ENCODE results near the gene VARS2.

VARS2 gene

DNA sequence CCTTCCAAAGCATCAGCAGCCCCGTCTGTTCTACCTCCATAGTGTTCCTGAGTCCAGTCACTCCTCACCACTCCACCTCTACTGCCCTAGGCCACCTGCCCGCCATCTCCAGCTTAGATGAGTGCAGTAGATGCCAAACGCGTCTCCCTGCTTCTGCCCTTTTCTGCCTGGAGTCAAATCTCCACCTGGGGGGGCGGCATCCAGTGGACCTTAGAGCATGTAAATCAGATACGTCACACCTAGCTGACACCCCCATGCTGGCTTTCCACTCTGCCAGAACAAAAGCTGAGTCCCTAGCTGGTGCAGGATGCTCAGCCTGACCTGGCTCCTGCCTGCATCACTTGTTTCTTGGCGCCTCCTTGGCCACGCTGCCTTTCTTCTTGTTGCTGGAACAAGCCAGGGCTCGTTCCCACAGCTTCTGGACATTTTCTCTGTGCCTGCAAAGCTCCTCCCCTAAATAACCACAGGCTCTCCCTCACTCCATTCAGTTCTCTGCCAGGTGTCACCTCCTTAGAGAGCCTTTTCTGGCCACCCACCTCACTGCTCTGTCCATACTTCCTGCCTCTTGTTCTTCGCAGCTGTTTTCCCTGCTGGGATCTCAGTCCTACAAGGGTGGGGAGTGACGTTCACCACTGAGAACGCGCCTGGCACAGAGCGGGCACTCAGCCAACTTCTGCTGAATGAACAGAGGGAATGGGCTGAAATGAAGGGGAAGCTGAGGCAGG is 24.0 kb upstream of the VARS2 start:
- H3K9me3 ChIP-seq (ENCODE audit: control extremely low read depth in 1 of 5, control insufficient read depth in 4 of 5, insufficient read depth in 2 of 5, low read depth in 1 of 5, low read length in 4 of 5) = no peaks in the 10 kb centered on the region
- DNase-seq = no peak
- ChIA-PET POLR2A (interaction anchor here (0.6 kb wide), 2 partner anchors 15 to 370 kb away, joined by 5 read pairs; no protein-coding TSS in a partner anchor), CTCF (interaction anchor here (0.5 to 3.0 kb wide), 8 partner anchors 7 to 197 kb away, joined by 3 to 8 read pairs (median 5); no protein-coding TSS in a partner anchor)
- no peak overlapping the region for H3K27ac ChIP-seq (ENCODE audit: insufficient read depth in 1 of 2, low read depth in 1 of 2, low read length in 2 of 2, poor library complexity in 1 of 2, severe bottlenecking in 2 of 2)
- H3K4me3 ChIP-seq (ENCODE audit: control insufficient read depth in 1 of 7, extremely low read depth in 1 of 7, insufficient read depth in 4 of 7, low read depth in 2 of 7, low read length in 6 of 7) = no peak overlapping the region
- H3K36me3 ChIP-seq (ENCODE audit: control insufficient read depth in 4 of 4, insufficient read depth in 4 of 4, low read length in 3 of 4) = no peaks in the 10 kb centered on the region
- H3K4me1 ChIP-seq (ENCODE audit: control extremely low read depth in 1 of 4, control insufficient read depth in 4 of 4, insufficient read depth in 4 of 4, low read length in 3 of 4) = peaks cover 0 to 5% (median 1%) of the 10 kb centered on the region in 4 experiments
- H3K27me3 ChIP-seq (replicated peaks in 2 of 5; ENCODE audit: control insufficient read depth in 4 of 5, insufficient read depth in 5 of 5, low read length in 4 of 5) = peaks cover 0 to 16% (median 11%) of the 10 kb centered on the region in 5 experiments
- 96% methylated on average over 14 of the region's 14 CpGs for WGBS (ENCODE audit: insufficient coverage)

DNA sequence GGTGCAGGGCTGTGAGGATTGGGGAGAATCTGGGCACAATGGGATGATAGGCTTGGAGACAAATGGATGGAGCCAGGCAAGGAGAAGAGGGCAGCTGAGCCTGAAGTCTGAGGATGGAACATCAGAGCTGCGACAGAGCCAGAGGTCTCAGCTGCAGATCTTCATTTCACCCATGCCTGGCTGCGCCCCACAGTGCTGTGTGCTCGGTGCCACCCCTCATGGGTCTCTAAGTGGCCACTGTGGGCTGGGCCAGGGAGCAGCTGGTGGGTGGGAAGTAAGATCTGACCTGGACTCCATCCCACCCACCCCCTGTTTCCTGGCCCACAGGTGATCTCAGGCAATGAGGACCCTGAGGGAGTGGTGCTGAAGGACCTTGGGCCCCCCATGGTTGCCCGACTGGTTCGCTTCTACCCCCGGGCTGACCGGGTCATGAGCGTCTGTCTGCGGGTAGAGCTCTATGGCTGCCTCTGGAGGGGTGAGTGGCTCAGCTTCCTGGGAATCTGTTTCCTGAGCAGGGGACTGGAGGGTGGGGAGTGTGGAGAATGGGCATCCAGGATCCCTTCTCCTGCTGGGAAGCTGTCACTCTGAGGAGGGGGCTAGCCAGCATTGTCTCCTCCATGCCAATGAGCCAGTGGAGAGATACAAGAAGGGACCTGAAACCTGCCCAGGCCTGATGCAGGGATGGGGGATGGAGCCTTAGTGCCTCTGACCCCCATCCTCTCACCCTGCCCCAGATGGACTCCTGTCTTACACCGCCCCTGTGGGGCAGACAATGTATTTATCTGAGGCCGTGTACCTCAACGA is 23.2 kb upstream of the VARS2 start:
- POLR2A ChIA-PET = interaction anchor here (0.6 to 0.7 kb wide), 3 partner anchors 8 to 371 kb away, joined by 4 to 5 read pairs (median 5); no protein-coding TSS in a partner anchor
- H3K36me3 ChIP-seq (ENCODE audit: control insufficient read depth in 4 of 4, insufficient read depth in 4 of 4, low read length in 3 of 4) = no peaks in the 10 kb centered on the region
- CTCF ChIA-PET = interaction anchor here (1.0 to 1.8 kb wide), 6 partner anchors 12 to 196 kb away, joined by 3 to 7 read pairs (median 5); no protein-coding TSS in a partner anchor

DNA sequence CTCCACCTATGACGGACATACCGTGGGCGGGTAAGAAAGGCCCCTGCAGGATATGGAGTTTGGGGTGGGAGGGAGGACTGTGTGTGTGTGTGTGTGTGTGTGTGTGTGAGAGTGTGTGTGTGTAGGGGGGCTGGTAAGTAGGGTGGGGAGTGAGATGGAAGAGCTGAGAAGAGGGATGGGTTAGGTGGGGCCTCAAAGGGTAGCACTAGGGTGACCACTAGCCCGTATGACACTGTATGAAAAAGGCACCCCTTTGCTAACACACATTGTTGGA is 22.7 kb upstream of the VARS2 start:
- H3K27ac ChIP-seq (ENCODE audit: insufficient read depth in 1 of 2, low read depth in 1 of 2, low read length in 2 of 2, poor library complexity in 1 of 2, severe bottlenecking in 2 of 2) = no peak overlapping the region
- H3K4me1 ChIP-seq (ENCODE audit: control extremely low read depth in 1 of 4, control insufficient read depth in 4 of 4, insufficient read depth in 4 of 4, low read length in 3 of 4) = no peaks in the 10 kb centered on the region
- H3K9me3 ChIP-seq (ENCODE audit: control extremely low read depth in 1 of 5, control insufficient read depth in 4 of 5, insufficient read depth in 2 of 5, low read depth in 1 of 5, low read length in 4 of 5) = no peaks in the 10 kb centered on the region
- no peak for DNase-seq
- WGBS (ENCODE audit: insufficient coverage) = 100% methylated on average over 1 of the region's 4 CpGs
- H3K4me3 ChIP-seq (ENCODE audit: control insufficient read depth in 1 of 7, extremely low read depth in 1 of 7, insufficient read depth in 4 of 7, low read depth in 2 of 7, low read length in 6 of 7) = no peak overlapping the region
- H3K27me3 ChIP-seq (replicated peaks in 2 of 5; ENCODE audit: control insufficient read depth in 4 of 5, insufficient read depth in 5 of 5, low read length in 4 of 5) = peaks cover 0 to 5% (median 0%) of the 10 kb centered on the region in 5 experiments
- POLR2A ChIA-PET = interaction anchor here (0.7 kb wide), 1 partner anchor 9 kb away, joined by 4 read pairs; no protein-coding TSS in a partner anchor
- no peaks in the 10 kb centered on the region for H3K36me3 ChIP-seq (ENCODE audit: control insufficient read depth in 4 of 4, insufficient read depth in 4 of 4, low read length in 3 of 4)
- CTCF ChIA-PET = interaction anchor here (0.7 to 1.7 kb wide), 4 partner anchors 12 to 196 kb away, joined by 3 to 7 read pairs (median 4); no protein-coding TSS in a partner anchor

More for the DNA sequence above, 23.2 kb upstream of the VARS2 start:
- no peaks in the 10 kb centered on the region for H3K9me3 ChIP-seq (ENCODE audit: control extremely low read depth in 1 of 5, control insufficient read depth in 4 of 5, insufficient read depth in 2 of 5, low read depth in 1 of 5, low read length in 4 of 5)
- DNase-seq = no peak
- H3K4me3 ChIP-seq (ENCODE audit: control insufficient read depth in 1 of 7, extremely low read depth in 1 of 7, insufficient read depth in 4 of 7, low read depth in 2 of 7, low read length in 6 of 7) = no peak overlapping the region
- H3K27me3 ChIP-seq (replicated peaks in 2 of 5; ENCODE audit: control insufficient read depth in 4 of 5, insufficient read depth in 5 of 5, low read length in 4 of 5) = peaks cover 0 to 8% (median 3%) of the 10 kb centered on the region in 5 experiments
- no peak overlapping the region for H3K27ac ChIP-seq (ENCODE audit: insufficient read depth in 1 of 2, low read depth in 1 of 2, low read length in 2 of 2, poor library complexity in 1 of 2, severe bottlenecking in 2 of 2)
- WGBS (ENCODE audit: insufficient coverage) = 89% methylated on average over 8 of the region's 12 CpGs
- H3K4me1 ChIP-seq (ENCODE audit: control extremely low read depth in 1 of 4, control insufficient read depth in 4 of 4, insufficient read depth in 4 of 4, low read length in 3 of 4) = no peaks in the 10 kb centered on the region

DNA sequence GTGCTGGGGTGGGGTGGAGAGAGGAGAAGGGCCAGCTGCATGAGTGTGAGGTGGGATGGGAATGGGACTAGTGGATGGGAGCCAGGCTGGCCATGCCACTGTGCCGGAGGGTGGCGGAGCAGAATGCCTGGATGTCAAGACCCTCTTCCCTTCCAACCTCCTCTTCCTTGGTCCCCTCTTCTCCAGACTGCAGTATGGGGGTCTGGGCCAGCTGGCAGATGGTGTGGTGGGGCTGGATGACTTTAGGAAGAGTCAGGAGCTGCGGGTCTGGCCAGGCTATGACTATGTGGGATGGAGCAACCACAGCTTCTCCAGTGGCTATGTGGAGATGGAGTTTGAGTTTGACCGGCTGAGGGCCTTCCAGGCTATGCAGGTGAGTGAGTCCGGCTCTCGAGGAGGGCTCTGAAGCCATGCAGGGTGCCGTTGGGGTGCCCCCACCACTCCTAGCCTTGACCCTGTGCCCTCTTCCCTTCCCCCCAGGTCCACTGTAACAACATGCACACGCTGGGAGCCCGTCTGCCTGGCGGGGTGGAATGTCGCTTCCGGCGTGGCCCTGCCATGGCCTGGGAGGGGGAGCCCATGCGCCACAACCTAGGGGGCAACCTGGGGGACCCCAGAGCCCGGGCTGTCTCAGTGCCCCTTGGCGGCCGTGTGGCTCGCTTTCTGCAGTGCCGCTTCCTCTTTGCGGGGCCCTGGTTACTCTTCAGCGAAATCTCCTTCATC is 22.1 kb upstream of the VARS2 start:
- H3K4me3 ChIP-seq (ENCODE audit: control insufficient read depth in 1 of 7, extremely low read depth in 1 of 7, insufficient read depth in 4 of 7, low read depth in 2 of 7, low read length in 6 of 7) = no peak overlapping the region
- peaks cover 0 to 5% (median 0%) of the 10 kb centered on the region in 5 experiments for H3K27me3 ChIP-seq (replicated peaks in 2 of 5; ENCODE audit: control insufficient read depth in 4 of 5, insufficient read depth in 5 of 5, low read length in 4 of 5)
- no peaks in the 10 kb centered on the region for H3K4me1 ChIP-seq (ENCODE audit: control extremely low read depth in 1 of 4, control insufficient read depth in 4 of 4, insufficient read depth in 4 of 4, low read length in 3 of 4)
- ChIA-PET CTCF (interaction anchor here (0.7 to 1.0 kb wide), 2 partner anchors 13 to 70 kb away, joined by 3 read pairs; no protein-coding TSS in a partner anchor), POLR2A (no interaction called here)
- H3K36me3 ChIP-seq (ENCODE audit: control insufficient read depth in 4 of 4, insufficient read depth in 4 of 4, low read length in 3 of 4) = no peaks in the 10 kb centered on the region
- H3K9me3 ChIP-seq (ENCODE audit: control extremely low read depth in 1 of 5, control insufficient read depth in 4 of 5, insufficient read depth in 2 of 5, low read depth in 1 of 5, low read length in 4 of 5) = no peaks in the 10 kb centered on the region
- H3K27ac ChIP-seq (ENCODE audit: insufficient read depth in 1 of 2, low read depth in 1 of 2, low read length in 2 of 2, poor library complexity in 1 of 2, severe bottlenecking in 2 of 2) = no peak overlapping the region
- 83% methylated on average over 17 of the region's 21 CpGs for WGBS (ENCODE audit: insufficient coverage)
- DNase-seq = no peak

DNA sequence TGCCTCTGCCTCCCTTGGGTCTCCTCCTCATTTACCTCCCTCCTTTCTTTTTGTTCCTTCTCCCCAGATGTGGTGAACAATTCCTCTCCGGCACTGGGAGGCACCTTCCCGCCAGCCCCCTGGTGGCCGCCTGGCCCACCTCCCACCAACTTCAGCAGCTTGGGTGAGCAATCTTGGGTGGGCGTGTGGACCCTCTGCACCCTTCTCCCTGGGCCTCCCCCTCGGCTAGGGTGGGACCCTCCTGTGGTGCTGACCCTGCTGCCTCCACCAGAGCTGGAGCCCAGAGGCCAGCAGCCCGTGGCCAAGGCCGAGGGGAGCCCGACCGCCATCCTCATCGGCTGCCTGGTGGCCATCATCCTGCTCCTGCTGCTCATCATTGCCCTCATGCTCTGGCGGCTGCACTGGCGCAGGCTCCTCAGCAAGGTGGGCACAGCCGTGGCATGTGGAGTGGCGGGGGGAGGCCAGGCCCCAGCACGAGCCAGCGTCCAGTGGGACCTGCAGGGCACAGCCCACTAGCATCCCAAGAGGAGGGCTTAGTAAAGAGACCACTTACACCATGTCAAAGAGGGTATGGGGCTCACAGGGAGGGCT is 20.9 kb upstream of the VARS2 start:
- H3K27me3 ChIP-seq (replicated peaks in 2 of 5; ENCODE audit: control insufficient read depth in 4 of 5, insufficient read depth in 5 of 5, low read length in 4 of 5) = peaks cover 0 to 5% (median 0%) of the 10 kb centered on the region in 5 experiments
- no peak for DNase-seq
- H3K36me3 ChIP-seq (ENCODE audit: control insufficient read depth in 4 of 4, insufficient read depth in 4 of 4, low read length in 3 of 4) = no peaks in the 10 kb centered on the region
- H3K4me1 ChIP-seq (ENCODE audit: control extremely low read depth in 1 of 4, control insufficient read depth in 4 of 4, insufficient read depth in 4 of 4, low read length in 3 of 4) = no peaks in the 10 kb centered on the region
- 96% methylated on average over 13 of the region's 16 CpGs for WGBS (ENCODE audit: insufficient coverage)
- no peak overlapping the region for H3K4me3 ChIP-seq (ENCODE audit: control insufficient read depth in 1 of 7, extremely low read depth in 1 of 7, insufficient read depth in 4 of 7, low read depth in 2 of 7, low read length in 6 of 7)
- POLR2A ChIA-PET = no interaction called here
- CTCF ChIA-PET = no interaction called here
- H3K9me3 ChIP-seq (ENCODE audit: control extremely low read depth in 1 of 5, control insufficient read depth in 4 of 5, insufficient read depth in 2 of 5, low read depth in 1 of 5, low read length in 4 of 5) = no peaks in the 10 kb centered on the region
- H3K27ac ChIP-seq (ENCODE audit: insufficient read depth in 1 of 2, low read depth in 1 of 2, low read length in 2 of 2, poor library complexity in 1 of 2, severe bottlenecking in 2 of 2) = no peak overlapping the region

DNA sequence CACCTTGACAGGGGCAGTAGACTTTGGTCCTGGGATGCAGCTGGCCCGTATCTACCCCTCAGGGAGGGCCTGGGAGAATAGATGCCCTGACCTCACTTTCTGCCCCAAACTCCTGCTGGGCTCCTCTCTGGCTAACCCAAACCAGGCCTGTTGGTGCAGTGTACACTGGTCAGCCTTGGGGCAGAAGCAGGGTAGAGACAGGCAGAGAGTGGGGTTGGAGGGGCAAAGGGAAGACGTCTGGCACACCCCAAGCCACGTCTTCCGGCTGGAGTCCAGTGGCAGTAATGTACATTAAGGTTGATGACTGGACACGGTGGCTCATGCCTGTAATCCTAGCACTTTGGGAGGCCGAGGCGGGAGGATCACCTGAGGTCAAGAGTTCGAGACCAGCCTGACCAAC is 20.4 kb upstream of the VARS2 start:
- H3K4me3 ChIP-seq (ENCODE audit: control insufficient read depth in 1 of 7, extremely low read depth in 1 of 7, insufficient read depth in 4 of 7, low read depth in 2 of 7, low read length in 6 of 7) = no peak overlapping the region
- DNase-seq = no peak
- H3K9me3 ChIP-seq (ENCODE audit: control extremely low read depth in 1 of 5, control insufficient read depth in 4 of 5, insufficient read depth in 2 of 5, low read depth in 1 of 5, low read length in 4 of 5) = no peaks in the 10 kb centered on the region
- no peaks in the 10 kb centered on the region for H3K4me1 ChIP-seq (ENCODE audit: control extremely low read depth in 1 of 4, control insufficient read depth in 4 of 4, insufficient read depth in 4 of 4, low read length in 3 of 4)
- whole genome bisulfite sequencing (ENCODE audit: insufficient coverage) = 100% methylated on average over 5 of the region's 8 CpGs
- H3K36me3 ChIP-seq (ENCODE audit: control insufficient read depth in 4 of 4, insufficient read depth in 4 of 4, low read length in 3 of 4) = peaks cover 0 to under 1% (median 0%) of the 10 kb centered on the region in 4 experiments
- H3K27me3 ChIP-seq (replicated peaks in 2 of 5; ENCODE audit: control insufficient read depth in 4 of 5, insufficient read depth in 5 of 5, low read length in 4 of 5) = peaks cover 0 to 5% (median 0%) of the 10 kb centered on the region in 5 experiments
- CTCF ChIA-PET = interaction anchor here (1.1 kb wide), 1 partner anchor 22 kb away, joined by 3 read pairs; no protein-coding TSS in a partner anchor
- POLR2A ChIA-PET = no interaction called here
- H3K27ac ChIP-seq (ENCODE audit: insufficient read depth in 1 of 2, low read depth in 1 of 2, low read length in 2 of 2, poor library complexity in 1 of 2, severe bottlenecking in 2 of 2) = no peak overlapping the region

Measured in common myeloid progenitor, CD34-positive (primary cell).